ENCODE data around the gene WDR37. TPM values are rescaled to one million over a fixed set of nuclear protein-coding genes. Genes with fewer than 3 reads are reported as not detected.

WDR37 gene
- total RNA-seq, 1 donor from 2014 or later, result 13.6 TPM

- no peaks in the 10 kb centered on the region for H3K4me1 Mint-ChIP-seq (ENCODE audit: unreplicated experiment)
- peaks cover 7% of the 10 kb centered on the region for H3K9me3 Mint-ChIP-seq (ENCODE audit: unreplicated experiment)
- H3K27ac Mint-ChIP-seq (ENCODE audit: unreplicated experiment), result no peak overlapping the region
- peaks cover 4% of the 10 kb centered on the region for H3K27me3 Mint-ChIP-seq (ENCODE audit: unreplicated experiment)
- no peak for TF ChIP-seq CTCF (IDR thresholded peaks at IDR 0.05)
- no peaks in the 10 kb centered on the region for H3K36me3 Mint-ChIP-seq (ENCODE audit: unreplicated experiment)
- H3K4me3 Mint-ChIP-seq (ENCODE audit: unreplicated experiment), result no peak overlapping the region
- DNase-seq (ENCODE audit: extremely low spot score, unreplicated experiment), result no peak
These were observed 93.8 kb downstream of the WDR37 start for GRCh38 chr10:1149793-1150637.

- TF ChIP-seq CTCF (IDR thresholded peaks at IDR 0.05), result no peak
- peaks cover 4% of the 10 kb centered on the region for H3K27me3 Mint-ChIP-seq (ENCODE audit: unreplicated experiment)
- peaks cover 7% of the 10 kb centered on the region for H3K9me3 Mint-ChIP-seq (ENCODE audit: unreplicated experiment)
- H3K36me3 Mint-ChIP-seq (ENCODE audit: unreplicated experiment), result no peaks in the 10 kb centered on the region
- DNase-seq (ENCODE audit: extremely low spot score, unreplicated experiment), result no peak
- H3K27ac Mint-ChIP-seq (ENCODE audit: unreplicated experiment), result no peak overlapping the region
- H3K4me1 Mint-ChIP-seq (ENCODE audit: unreplicated experiment), result no peaks in the 10 kb centered on the region
- H3K4me3 Mint-ChIP-seq (ENCODE audit: unreplicated experiment), result no peak overlapping the region
These were observed 94.4 kb downstream of the WDR37 start for GRCh38 chr10:1150638-1150955.

GRCh38 chr10:1151076-1152033, 95.2 kb downstream of the WDR37 start:
- H3K27ac Mint-ChIP-seq (ENCODE audit: unreplicated experiment), result no peak overlapping the region
- no peak overlapping the region for H3K4me3 Mint-ChIP-seq (ENCODE audit: unreplicated experiment)
- peak; percentile 56 for DNase-seq (ENCODE audit: extremely low spot score, unreplicated experiment)
- H3K9me3 Mint-ChIP-seq (ENCODE audit: unreplicated experiment), result peaks cover 7% of the 10 kb centered on the region
- no peaks in the 10 kb centered on the region for H3K4me1 Mint-ChIP-seq (ENCODE audit: unreplicated experiment)
- no peaks in the 10 kb centered on the region for H3K36me3 Mint-ChIP-seq (ENCODE audit: unreplicated experiment)
- TF ChIP-seq CTCF (IDR thresholded peaks at IDR 0.05), result no peak
- H3K27me3 Mint-ChIP-seq (ENCODE audit: unreplicated experiment), result peaks cover 4% of the 10 kb centered on the region

GRCh38 chr10:1152386-1153250, 96.4 kb downstream of the WDR37 start:
- peak; percentile 59 for DNase-seq (ENCODE audit: extremely low spot score, unreplicated experiment)
- Mint-ChIP-seq H3K9me3 (ENCODE audit: unreplicated experiment) (no peaks in the 10 kb centered on the region), H3K27ac (ENCODE audit: unreplicated experiment) (no peak overlapping the region), H3K36me3 (ENCODE audit: unreplicated experiment) (no peaks in the 10 kb centered on the region), H3K4me1 (ENCODE audit: unreplicated experiment) (no peaks in the 10 kb centered on the region), H3K4me3 (ENCODE audit: unreplicated experiment) (no peak overlapping the region), H3K27me3 (ENCODE audit: unreplicated experiment) (peaks cover 12% of the 10 kb centered on the region)
- TF ChIP-seq CTCF (IDR thresholded peaks at IDR 0.05), result no peak

All from osteocyte (in vitro differentiated cells).